GM04503 (cell line): Measurements from ENCODE around the gene MAVS.
A peak's percentile ranks its signal among the peaks of the same experiment; 100 is the strongest.
"Not testable (repeated sequence)": the region's sequence is repeated elsewhere in the genome, so short reads cannot be mapped to it uniquely, and the experiment has no call there.

Source experiments
- DNase-seq: peaks from one replicate; pipeline ENCODE4 v3.0.0-alpha.2; 2012; ENCODE audit warnings: low read depth

Gene MAVS

DNA sequence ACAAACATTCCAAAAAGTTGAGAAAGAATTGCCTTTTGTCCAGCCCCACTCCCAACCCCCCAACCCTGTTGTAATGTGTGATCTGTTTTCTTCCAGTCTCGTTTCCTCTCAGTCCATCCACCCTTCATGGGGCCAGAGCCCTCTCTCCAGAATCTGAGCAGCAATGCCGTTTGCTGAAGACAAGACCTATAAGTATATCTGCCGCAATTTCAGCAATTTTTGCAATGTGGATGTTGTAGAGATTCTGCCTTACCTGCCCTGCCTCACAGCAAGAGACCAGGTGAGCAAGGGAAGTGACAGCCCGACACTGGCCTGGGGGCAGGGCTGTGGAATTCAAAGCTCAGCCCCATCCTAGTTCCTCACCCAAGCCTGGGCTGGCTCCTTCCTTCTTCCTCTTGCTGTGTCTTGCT, 7.8 kb downstream of the MAVS start:
- DNase-seq, result no peak

DNA sequence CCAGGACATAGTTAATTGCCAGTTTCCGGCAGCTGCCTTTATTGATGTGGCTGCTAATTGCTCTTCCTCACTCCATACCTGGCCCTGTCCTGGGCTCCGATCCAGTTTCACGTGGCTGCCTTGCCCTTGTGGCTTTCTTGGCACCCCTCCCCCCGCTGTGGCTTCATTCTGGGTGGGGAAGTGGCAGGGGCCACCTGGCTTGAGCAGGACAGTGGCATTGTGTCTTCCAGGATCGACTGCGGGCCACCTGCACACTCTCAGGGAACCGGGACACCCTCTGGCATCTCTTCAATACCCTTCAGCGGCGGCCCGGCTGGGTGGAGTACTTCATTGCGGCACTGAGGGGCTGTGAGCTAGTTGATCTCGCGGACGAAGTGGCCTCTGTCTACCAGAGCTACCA, 10.8 kb downstream of the MAVS start:
- no peak for DNase-seq

DNA sequence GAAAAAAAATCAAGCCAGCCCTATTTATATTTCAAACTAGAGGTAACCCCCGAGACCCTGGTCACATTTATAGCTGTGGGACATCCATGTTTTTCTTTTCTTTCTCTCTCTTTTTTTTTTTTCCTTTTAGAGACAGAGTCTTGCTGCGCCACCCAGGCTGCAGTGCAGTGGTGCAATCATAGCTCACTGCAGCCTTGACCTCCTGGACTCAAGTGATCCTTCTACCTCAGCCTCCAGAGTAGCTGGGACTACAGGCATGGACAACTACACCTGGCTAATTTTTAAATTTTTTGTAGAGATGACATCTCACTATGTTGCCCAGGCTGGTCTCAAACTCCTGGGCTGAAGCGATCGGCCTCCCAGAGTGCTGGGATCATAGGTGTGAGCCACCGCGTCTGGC, 12.1 kb downstream of the MAVS start:
- no peak for DNase-seq

DNA sequence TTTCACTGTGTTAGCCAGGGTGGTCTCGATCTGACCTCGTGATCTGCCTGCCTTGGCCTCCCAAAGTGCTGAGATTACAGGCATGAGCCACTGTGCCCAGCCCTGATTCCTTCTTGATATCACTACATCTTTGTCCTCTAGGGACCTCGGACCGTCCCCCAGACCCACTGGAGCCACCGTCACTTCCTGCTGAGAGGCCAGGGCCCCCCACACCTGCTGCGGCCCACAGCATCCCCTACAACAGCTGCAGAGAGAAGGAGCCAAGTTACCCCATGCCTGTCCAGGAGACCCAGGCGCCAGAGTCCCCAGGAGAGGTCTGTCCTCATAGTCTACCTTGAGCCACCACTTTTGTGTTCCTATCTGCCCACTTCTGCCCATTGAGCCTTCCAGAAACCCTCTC, 14.6 kb downstream of the MAVS start:
- no peak for DNase-seq

DNA sequence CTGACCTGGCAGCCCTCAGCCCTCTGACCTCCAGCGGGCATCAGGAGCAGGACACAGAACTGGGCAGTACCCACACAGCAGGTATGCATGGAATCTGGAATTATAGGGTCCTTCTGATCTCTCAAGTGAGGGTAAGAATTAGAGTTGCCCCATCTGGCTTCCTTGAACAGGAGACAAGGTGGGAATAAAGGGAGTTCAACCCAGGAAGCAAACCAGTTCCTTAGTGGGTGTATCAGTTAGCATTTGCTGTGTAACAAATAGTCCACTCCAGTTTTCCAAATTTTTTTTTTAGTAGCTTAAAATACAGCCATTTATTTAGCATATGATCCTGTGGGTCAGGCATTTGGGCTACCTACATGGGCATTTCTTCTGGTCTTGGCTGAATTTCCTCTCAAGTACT, 15.7 kb downstream of the MAVS start:
- no peak for DNase-seq

DNA sequence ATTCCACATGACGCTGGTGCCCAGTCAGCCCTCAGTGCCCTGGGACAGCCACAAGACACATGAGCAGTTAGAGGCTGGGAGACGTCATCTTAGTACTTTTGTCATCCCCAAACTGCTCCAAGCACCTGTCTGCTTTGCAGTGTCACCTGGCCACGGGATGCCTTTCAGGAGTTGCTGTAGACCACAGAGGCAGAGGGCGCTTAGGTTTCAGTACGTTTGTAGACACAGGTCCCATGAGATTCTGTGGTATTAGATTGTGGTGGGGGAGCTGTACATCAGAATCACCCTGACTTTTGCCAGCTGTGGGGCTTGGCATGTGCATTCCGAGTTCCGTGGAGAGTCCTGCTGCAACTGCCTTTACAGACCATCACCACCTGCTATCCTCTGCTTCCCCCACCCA, 16.7 kb downstream of the MAVS start:
- DNase-seq, result no peak

DNA sequence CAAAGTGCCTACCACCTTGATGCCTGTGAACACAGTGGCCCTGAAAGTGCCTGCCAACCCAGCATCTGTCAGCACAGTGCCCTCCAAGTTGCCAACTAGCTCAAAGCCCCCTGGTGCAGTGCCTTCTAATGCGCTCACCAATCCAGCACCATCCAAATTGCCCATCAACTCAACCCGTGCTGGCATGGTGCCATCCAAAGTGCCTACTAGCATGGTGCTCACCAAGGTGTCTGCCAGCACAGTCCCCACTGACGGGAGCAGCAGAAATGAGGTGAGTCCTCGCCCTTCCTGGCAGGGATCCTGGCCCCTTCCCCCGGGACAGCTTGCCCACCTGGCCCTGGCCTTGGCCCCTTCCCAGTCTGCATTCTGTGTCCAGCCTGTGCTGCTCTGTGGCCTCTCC, 17.9 kb downstream of the MAVS start:
- no peak for DNase-seq

DNA sequence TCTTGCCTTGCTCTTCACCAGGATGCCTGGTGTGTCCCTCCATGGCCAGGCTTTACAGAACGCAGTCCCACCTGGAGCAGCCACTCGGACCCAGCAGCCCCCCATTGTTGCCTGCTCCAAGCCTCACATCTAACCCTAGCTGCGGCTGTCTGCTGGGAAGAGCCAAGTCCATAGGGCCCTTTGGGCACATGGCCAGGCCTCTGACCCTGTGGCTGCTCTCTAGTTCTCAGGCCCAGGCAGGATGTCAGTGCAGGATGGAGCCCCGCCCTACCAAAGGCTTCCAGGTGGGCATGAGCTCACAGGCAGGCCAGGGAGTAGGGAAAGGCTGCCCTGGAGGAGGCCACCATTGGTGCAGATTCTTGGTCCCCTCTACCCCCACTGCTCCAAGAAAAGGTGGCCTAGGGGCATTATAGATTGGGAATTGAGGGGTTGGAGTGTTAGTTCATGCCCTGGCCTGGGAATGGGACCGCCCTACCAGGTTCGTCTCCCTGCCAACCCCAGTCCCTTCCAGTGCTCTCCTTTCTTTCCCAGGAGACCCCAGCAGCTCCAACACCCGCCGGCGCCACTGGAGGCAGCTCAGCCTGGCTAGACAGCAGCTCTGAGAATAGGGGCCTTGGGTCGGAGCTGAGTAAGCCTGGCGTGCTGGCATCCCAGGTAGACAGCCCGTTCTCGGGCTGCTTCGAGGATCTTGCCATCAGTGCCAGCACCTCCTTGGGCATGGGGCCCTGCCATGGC, 18.7 kb downstream of the MAVS start:
- DNase-seq, result no peak

DNA sequence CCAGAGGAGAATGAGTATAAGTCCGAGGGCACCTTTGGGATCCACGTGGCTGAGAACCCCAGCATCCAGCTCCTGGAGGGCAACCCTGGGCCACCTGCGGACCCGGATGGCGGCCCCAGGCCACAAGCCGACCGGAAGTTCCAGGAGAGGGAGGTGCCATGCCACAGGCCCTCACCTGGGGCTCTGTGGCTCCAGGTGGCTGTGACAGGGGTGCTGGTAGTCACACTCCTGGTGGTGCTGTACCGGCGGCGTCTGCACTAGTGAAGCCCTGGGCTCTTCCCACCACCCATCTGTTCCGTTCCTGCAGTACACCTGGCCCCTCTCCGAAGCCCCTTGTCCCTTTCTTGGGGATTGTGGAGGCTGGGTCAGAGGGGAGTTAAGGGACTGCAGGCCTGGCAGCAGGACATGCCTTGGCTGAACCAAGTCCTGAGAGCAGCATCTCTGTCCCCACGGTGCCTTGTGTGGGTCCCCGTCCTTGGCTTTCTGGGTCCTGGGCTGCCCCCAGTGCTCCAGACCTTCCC, 19.3 kb downstream of the MAVS start:
- no peak for DNase-seq

DNA sequence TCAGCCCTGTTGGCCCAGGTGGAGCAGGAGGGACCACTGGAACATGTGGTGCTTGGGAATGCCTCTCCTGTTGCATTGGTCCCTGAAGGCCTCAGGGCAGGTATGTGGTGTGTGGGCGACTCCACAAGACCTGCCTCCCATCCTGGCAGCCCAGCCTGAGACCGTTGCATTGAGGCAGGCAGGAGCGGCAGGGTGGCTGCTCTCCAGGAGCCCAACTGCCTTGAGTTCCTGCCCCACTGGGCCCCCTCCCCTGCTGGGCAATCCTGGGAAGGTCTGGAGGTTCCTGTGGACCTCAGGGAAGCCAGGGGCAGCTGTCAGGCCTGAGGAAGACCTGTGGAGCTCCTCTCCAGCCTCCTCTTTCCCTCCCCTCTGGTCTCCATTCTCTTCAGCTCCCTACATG, 19.8 kb downstream of the MAVS start:
- DNase-seq, result no peak

DNA sequence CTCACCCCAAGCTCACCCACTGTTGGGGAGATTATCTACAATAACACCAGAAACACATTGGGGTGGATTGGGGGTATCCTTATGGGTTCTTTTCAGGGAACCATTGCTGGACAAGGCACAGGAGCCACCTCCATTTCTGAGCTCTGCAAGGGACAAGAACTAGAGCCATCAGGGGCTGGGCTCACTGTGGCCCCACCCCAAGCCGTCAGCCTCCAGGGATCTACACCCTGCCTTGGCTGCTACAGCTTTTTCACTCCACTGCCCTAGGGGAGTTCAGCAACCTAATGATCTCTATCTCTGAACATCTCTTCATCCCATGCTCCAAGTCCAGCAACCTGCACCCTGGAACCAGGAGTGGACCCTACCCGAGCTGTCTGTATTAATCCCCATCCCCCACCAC, 21.2 kb downstream of the MAVS start:
- no peak for DNase-seq

DNA sequence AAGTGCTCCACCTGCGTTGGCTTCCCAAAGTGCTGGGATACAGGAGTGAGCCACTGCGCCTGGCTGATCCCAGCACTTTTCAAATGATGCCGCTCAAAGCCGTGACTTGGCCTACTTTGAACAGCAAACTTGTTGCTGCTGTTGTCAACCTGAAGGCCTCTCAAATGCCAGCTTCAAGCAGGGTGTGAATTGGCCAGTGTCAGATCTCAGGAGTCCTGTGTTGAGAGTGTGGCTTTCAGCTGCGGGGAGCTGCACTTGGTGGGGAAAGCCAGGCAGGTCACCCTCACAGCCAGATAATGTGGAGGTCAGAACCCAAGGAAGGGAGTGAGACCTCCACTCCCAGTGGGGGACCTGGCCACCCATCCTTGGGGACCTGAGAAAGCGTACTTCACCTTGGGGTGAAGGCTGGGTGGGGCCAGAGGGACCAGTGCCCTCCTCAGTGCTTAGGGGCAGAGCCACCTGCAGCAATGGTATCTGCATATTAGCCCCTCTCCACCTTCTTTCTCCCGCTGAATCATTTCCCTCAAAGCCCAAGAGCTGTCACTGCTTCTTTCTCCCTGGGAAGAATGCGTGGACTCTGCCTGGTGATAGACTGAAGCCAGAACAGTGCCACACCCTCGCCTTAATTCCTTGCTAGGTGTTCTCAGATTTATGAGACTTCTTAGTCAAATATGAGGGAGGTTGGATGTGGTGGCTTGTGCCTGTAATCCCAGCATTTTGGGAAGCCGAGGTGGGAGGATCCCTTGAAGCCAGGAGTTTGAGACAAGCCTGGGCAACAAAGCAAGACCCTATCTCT, 23.4 kb downstream of the MAVS start:
- no peak for DNase-seq

DNA sequence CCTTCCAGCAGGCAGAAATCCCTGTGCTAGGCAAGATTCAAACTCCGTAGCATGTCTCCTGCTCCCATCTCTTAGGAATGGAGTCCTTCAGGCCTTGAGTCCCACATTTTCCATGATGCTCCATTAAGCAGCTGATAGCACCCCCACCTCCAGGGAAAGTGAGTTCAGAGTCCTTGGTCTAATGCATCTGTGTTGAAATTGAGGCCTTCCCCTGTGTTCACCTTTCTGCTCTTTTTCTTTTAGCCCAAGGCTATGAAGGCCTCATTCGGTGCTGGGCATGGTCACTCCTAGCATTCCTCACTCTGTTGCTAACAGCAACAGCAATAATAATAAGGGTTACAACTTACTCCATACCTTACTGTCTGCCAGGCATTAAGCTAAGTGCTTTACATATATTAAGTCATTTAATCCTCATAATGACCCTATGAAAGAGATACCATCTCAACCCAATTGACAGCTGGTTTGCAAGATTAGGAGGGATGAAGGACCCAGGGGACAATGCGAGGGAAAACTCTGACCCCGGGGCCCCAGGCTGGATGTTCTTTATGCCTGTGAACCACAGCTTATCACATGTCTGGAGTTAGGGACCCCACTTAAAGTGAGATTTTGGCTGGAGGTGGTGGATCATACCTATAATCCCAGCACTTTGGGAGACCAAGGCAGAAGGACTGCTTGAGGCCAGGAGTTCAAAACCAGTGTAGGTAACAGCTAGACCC, 25.1 kb downstream of the MAVS start:
- peak; percentile 12 for DNase-seq

DNA sequence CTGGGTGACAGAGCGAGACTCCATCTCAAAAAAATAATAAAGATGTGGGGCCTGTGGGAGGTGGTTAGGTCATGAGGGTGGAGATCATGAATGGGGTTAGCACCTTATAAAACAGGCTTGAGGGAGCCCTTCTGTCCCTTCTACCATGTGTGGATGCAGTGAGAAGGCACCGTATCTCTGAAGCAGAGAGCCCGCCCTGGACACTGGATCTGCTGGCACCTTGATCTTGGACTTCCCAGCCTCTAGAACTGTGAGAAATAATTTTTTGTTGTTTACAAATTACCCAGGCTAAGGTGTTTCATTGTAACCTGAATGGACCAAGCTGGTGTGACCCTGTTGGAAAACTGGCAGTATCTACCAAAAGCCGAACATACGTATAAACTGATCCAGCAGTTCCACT, 26.9 kb downstream of the MAVS start:
- no peak for DNase-seq

DNA sequence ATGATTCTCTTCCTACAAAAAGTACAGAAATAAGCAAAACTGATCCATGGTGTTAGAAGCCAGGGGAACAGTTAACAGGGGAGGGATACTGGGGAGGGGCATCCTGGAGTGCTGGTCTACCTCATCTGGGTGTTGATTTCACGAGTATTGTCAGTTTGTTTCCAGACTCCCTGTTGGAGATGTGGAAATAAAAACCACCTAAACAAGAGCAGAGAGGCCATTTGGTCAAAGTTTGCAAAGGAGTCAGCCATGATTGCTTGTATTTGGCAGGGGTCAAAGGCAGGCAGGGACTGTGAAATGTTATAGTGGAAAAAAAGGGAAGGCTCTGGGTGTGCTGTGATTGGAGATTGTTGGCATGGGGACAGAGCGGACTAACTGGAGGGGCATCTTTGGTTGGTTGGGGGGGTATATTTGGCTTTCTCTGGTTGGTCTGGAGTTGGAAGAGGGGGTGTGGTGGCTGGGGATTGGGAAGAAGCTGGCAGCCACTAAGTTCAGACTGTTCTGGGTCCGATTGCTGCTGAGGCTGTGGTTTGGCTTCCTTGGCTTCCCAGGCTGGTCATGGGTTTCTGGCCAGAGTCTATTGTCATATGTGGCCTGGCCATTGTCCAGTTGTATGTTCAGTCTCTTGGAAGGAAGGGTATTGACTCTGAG, 27.7 kb downstream of the MAVS start:
- DNase-seq, result no peak

DNA sequence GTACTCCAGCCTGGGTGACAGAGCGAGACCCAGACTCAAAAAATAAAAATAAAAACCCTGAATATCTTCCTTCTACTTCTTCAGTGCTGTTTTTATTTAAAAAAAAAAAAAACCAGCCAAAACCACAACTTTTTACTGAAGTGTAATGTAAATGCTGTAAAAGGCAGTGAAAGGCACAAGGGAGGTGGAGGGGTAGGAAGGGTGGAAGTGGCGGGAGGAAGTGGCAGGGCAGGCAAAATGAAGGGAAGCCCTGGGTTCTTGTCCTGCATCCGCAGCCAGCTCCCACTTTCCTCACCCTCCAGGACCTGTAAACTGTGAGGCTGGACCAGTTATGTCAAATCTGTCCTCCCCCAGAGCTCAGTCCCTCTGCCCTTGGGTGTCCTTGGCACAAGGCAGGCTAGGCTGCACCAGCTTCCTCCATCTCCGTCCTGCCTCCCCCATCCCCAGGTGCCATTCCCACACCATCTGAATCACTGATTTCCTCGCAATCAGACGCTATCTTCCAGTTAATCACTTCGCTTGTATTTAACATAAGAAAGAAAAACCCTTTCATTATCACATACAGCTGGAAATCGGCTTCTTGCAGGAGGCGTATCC, 28.8 kb downstream of the MAVS start:
- no peak for DNase-seq

DNA sequence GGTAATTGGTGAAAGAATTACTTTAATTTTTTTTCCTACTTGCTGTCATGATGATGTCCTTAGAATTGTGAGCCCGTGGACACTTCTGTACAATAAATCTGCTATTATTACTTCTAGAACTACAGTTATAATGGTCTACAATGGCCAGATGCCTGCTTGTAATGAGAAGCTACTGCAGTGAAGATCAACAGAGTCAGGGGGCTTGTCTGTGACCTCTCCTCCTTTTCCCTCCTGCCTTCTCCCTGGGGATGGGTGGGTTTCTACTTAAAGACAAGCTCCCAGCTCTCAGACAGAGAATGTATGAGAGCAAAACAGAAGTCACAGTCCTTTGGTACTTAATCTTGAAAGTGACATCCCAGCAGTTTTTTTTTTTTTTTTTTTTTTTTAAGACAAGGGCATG, 29.4 kb downstream of the MAVS start:
- DNase-seq, result no peak

DNA sequence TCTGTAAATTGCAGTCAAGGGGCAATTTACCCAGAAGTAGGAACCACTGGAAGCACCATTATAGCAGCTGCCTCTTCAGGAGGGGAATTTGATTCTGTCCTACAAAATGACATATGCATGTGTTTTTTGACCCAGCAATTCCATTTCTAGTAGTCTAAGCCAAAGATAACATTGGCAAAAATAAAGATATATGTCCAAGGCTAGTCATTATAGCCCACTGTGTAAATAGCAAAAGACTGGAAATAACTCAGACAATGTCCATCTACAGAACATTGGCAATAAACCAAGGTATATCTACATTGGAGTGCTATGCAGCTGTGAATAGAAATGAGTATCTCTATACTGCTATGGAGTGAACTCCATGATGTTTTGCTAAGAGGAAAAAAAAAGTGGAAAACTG, 30.0 kb downstream of the MAVS start:
- no peak for DNase-seq

DNA sequence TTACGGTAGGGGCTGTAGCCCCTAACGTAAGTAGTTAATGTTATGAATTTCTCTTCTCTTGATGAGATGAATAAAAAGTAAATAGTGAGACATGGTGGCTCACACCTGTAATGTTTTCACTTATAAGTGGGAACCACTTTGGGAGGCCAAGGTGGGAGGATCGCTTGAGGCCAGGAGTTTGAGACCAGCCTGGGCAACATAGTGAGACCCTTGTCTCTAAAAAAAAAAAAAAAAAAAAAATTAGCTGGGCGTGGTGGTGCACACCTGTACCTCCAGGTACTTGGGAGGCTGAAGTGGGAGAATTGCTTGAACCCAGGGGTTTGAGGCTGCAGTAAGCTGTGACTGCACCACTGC, 32.3 kb downstream of the MAVS start:
- DNase-seq, result not testable (repeated sequence)

DNA sequence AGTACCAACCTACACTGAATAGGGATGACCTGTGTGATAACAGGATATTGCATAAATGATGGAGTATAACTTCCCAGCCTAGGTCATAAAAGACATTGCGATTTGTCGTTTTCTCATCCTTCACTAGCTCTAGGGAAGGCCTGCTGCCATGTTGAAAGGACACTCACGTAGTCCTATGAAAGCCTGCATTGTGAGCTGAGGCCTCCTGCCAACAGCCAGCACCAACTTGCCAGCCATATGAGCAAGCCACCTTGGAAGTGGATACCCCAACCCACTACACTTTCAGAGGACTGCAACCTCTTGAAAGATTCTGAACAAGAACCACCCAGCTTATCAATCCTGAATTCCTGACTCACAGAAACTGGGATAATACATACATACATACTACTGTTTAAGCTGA, 39.1 kb downstream of the MAVS start:
- DNase-seq, result no peak

DNA sequence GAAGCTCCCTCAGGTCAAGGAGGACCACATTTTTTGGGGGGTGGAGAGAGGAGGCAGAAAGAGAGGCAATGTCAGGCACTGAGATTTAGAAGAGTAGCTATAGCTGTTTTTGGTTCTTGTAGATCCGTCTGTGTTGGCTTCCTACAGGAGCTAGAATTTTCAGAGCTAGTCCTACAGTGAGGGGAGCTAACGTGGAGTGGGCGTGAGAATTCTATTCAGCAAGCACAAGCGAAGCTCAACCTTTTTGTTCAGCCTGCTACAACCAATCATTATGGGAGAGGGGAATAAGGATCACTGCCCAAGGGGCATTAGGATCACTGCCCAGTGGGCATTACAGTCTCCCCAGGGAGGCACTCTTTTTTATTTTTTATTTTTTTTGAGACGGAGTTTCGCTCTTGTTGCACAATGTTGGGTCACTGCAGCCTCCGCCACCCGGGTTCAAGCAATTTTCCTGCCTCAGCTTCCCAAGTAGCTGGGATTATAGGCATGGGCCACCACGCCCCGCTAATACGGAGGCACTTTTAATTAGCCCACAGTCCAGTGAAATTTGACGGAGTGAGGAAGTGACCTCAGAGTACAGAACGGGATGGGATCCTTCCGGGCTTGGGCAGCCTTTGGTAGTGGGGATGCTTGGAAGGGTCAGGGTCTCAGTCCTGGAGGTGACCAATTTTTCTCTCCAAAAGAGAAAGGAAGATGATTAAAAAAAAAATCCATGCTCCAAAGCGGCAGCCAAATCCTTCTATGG, 41.4 kb downstream of the MAVS start:
- no peak for DNase-seq
